A549 (cell line): Measurements from ENCODE around the gene PSMC3IP.

Source experiments
- FOSL2 ChIP-seq, 2 experiments: fragments of 450-650 bp in 1 of 2; fragments of >200 bp in 1 of 2; sonication (Bioruptor Twin) in 1 of 2; formaldehyde crosslinking; IDR thresholded peaks; 2 replicates each; pipeline versions ENCODE4 v1.5.0 to v1.6.1; 2016 to 2020; ENCODE audit warnings: mild to moderate bottlenecking in 1 of 2, moderate library complexity in 1 of 2
- HOXA7 ChIP-seq: fragments of 250-450 bp; sonication (Bioruptor Pico); IDR thresholded peaks from 2 replicates; pipeline ENCODE4 v1.5.0; 2020; ENCODE audit warnings: mild to moderate bottlenecking, moderate library complexity
- JUN ChIP-seq, 2 experiments: fragments of >200 bp; sonication (Bioruptor Twin); formaldehyde crosslinking; IDR thresholded peaks; 2 replicates in 1 of 2; 3 replicates in 1 of 2; pipeline ENCODE4 v1.6.1; 2016 to 2017
- MAFK ChIP-seq: fragments of 450-650 bp; IDR thresholded peaks from 2 replicates; pipeline ENCODE4 v1.6.1; 2014; ENCODE audit not compliant: partially characterized antibody
- POLR2A ChIP-seq: IDR thresholded peaks from 2 replicates; pipeline ENCODE4 v1.6.1; 2012; ENCODE audit warnings: mild to moderate bottlenecking, low read length
- POLR2AphosphoS2 ChIP-seq: conservative IDR thresholded peaks from 2 replicates; pipeline ENCODE4 v1.6.1; 2012; ENCODE audit warnings: low read length, improper control_type of control experiment, inconsistent platforms
- SMC3 ChIP-seq: fragments of >200 bp; sonication (Bioruptor Twin); formaldehyde crosslinking; IDR thresholded peaks from 3 replicates; pipeline ENCODE4 v1.6.1; 2018; ENCODE audit warnings: inconsistent platforms
- ZFP36 ChIP-seq: fragments of 450-650 bp; IDR thresholded peaks from 2 replicates; pipeline ENCODE4 v1.6.1; 2014; ENCODE audit warnings: borderline replicate concordance; ENCODE audit not compliant: partially characterized antibody
- TF ChIP-seq, protein P1 (sequence below): fragments of >200 bp; sonication (Bioruptor Twin); formaldehyde crosslinking; IDR thresholded peaks from 3 replicates; pipeline ENCODE4 v1.6.1; 2016
- TF ChIP-seq, protein P2 (sequence below): fragments of >200 bp; sonication (Bioruptor Twin); formaldehyde crosslinking; IDR thresholded peaks from 3 replicates; pipeline ENCODE4 v1.5.1; 2016
- TF ChIP-seq, protein P3 (sequence below): IDR thresholded peaks from 2 replicates; pipeline ENCODE4 v1.6.1; 2012

DNA sequence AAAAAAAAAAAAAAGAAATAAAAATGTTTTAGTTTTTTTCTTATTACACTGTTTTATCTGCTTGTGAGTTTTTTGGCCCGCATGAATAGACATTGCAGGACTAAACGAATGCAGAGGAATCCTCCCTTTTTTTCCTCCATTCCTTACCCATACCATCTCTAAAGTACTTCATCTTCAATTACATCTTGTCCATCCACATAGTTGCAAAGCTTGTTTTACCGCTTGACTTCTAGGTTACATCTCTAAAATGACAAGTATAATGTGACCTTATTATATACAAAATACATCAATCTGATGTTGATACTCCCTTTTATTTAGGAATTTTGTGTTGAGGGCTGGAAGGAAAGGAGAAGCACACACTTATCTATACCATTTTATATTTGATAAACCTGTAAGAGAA is 18.9 kb upstream of the PSMC3IP start:
- TF ChIP-seq, protein P1, sequence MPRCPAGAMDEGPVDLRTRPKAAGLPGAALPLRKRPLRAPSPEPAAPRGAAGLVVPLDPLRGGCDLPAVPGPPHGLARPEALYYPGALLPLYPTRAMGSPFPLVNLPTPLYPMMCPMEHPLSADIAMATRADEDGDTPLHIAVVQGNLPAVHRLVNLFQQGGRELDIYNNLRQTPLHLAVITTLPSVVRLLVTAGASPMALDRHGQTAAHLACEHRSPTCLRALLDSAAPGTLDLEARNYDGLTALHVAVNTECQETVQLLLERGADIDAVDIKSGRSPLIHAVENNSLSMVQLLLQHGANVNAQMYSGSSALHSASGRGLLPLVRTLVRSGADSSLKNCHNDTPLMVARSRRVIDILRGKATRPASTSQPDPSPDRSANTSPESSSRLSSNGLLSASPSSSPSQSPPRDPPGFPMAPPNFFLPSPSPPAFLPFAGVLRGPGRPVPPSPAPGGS: no peak
- no peak for TF ChIP-seq ZFP36
- no peak for TF ChIP-seq POLR2A
- TF ChIP-seq POLR2AphosphoS2: no peak
- TF ChIP-seq SMC3: no peak
- TF ChIP-seq HOXA7 (CRISPR knock-in tag): no peak
- TF ChIP-seq FOSL2 (IDR thresholded peaks at IDR 0.05): no peak
- TF ChIP-seq FOSL2 (CRISPR knock-in tag; IDR thresholded peaks at IDR 0.05): no peak
- TF ChIP-seq JUN (IDR thresholded peaks at IDR 0.05): no peak
- no peak for TF ChIP-seq MAFK
- TF ChIP-seq, protein P2, sequence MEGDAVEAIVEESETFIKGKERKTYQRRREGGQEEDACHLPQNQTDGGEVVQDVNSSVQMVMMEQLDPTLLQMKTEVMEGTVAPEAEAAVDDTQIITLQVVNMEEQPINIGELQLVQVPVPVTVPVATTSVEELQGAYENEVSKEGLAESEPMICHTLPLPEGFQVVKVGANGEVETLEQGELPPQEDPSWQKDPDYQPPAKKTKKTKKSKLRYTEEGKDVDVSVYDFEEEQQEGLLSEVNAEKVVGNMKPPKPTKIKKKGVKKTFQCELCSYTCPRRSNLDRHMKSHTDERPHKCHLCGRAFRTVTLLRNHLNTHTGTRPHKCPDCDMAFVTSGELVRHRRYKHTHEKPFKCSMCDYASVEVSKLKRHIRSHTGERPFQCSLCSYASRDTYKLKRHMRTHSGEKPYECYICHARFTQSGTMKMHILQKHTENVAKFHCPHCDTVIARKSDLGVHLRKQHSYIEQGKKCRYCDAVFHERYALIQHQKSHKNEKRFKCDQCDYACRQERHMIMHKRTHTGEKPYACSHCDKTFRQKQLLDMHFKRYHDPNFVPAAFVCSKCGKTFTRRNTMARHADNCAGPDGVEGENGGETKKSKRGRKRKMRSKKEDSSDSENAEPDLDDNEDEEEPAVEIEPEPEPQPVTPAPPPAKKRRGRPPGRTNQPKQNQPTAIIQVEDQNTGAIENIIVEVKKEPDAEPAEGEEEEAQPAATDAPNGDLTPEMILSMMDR: no peak
- TF ChIP-seq, protein P3, sequence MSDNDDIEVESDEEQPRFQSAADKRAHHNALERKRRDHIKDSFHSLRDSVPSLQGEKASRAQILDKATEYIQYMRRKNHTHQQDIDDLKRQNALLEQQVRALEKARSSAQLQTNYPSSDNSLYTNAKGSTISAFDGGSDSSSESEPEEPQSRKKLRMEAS: no peak
